DOHH2 (cell line): ENCODE data around the gene RCOR1.

ENCODE experiments used
- EZH2phosphoT487 ChIP-seq: fragments of 200-600 bp; sonication (generic); IDR thresholded peaks from 2 replicates; pipeline ENCODE4 v1.6.1; 2017; ENCODE audit warnings: borderline replicate concordance, mild to moderate bottlenecking, antibody characterized with exemption, low read length, moderate library complexity, mixed read lengths
- TF ChIP-seq, protein P1 (sequence below): fragments of 200-600 bp; sonication (generic); IDR thresholded peaks from one replicate; pipeline ENCODE4 v1.5.1; 2014; ENCODE audit warnings: antibody characterized with exemption, mild to moderate bottlenecking, low read depth, low read length; ENCODE audit not compliant: poor library complexity, severe bottlenecking

DNA sequence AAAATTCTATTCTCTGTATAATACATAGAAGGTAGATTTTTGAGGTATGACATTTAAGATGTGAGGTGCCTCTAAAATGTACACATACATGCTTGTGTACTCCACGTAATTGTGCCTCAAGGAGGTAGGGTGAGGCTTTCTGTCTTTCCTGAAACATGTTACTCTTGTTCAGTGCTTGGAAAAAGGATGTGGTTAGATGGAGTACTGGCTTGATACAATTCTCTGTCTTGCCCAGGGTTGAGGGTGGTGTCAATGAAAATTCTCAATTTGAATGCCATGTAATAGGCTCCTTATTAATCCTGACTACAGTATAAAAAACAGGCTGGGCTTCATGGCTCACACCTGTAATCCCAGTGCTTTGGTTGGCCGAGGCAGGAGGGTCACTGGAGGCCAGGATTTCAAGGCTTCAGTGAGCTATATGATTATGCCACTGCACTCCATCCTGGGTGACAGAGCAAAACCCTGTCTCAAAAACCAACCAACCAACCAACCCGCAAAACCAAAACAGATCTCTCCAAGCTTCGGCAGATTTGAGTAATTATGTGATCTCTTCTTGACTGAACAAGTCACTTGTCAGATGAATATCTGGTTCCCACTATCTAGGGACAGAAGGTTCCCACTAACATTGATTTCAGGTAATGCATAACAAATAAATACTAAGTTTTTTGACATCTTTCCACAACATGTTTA lies 41.6 kb downstream of the RCOR1 start:
- TF ChIP-seq, protein P1, sequence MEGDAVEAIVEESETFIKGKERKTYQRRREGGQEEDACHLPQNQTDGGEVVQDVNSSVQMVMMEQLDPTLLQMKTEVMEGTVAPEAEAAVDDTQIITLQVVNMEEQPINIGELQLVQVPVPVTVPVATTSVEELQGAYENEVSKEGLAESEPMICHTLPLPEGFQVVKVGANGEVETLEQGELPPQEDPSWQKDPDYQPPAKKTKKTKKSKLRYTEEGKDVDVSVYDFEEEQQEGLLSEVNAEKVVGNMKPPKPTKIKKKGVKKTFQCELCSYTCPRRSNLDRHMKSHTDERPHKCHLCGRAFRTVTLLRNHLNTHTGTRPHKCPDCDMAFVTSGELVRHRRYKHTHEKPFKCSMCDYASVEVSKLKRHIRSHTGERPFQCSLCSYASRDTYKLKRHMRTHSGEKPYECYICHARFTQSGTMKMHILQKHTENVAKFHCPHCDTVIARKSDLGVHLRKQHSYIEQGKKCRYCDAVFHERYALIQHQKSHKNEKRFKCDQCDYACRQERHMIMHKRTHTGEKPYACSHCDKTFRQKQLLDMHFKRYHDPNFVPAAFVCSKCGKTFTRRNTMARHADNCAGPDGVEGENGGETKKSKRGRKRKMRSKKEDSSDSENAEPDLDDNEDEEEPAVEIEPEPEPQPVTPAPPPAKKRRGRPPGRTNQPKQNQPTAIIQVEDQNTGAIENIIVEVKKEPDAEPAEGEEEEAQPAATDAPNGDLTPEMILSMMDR = no peak
- TF ChIP-seq EZH2phosphoT487 = no peak
